Stimulated activated CD8-positive, alpha-beta memory T cell treated with anti-CD3 and anti-CD28 coated beads, Interleukin-4, amount 100 ng/mL, for 4 hours (primary cell): Measurements from ENCODE around the gene MBNL2.
A peak's percentile ranks its signal among the peaks of the same experiment; 100 is the strongest.

Source experiments
- DNase-seq, 2 donors: peaks; one replicate each; pipeline ENCODE4 v3.0.0-alpha.2; 2020; ENCODE audit warnings: low read depth in 2 of 2, low spot score in 1 of 2

The MBNL2 gene

GRCh38 chr13:97408938-97409337 is 186.8 kb downstream of the MBNL2 start:
- DNase-seq, result no peak

DNA sequence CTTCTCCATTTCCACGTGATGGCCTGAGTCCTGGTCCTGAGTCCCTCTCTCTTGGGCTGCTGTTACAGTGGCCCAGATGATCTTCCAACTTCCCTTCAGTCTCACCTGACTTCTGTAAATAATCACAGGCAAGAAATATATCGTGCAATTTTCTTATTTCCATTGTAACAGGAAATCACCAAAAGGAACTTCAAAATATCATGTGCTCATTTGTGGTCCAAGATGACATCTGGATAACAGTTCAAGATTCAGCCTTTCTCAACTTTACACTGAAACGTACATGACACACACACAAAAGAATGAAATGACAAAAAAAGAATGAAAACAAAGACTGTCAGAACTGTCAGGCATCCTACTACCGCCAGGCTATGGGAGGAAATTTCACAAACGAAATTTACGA is 189.9 kb downstream of the MBNL2 start:
- no peak for DNase-seq

- DNase-seq, result no peak
Observed at GRCh38 chr13:97413694-97414093, 191.6 kb downstream of the MBNL2 start.

DNA sequence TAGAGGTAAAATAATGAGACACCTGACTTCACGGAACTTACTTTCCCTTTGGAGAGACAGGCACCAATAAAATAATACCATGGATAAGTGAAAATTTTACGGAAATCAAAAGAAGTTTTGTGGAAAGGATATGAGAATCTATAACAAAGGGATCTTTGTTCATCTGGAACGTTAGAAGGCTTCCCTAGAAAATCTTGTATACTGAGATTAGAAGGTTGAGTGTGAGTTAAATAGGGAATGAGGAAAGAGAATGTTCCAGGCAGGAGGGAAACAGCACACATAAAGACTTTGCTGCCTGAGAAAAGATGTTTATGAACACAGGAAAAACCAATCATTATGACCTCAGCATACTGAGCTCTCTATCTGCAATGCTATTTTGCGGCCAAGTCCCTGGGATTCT is 192.3 kb downstream of the MBNL2 start:
- no peak for DNase-seq

- no peak for DNase-seq
Observed at GRCh38 chr13:97417698-97418097, 195.6 kb downstream of the MBNL2 start.

DNA sequence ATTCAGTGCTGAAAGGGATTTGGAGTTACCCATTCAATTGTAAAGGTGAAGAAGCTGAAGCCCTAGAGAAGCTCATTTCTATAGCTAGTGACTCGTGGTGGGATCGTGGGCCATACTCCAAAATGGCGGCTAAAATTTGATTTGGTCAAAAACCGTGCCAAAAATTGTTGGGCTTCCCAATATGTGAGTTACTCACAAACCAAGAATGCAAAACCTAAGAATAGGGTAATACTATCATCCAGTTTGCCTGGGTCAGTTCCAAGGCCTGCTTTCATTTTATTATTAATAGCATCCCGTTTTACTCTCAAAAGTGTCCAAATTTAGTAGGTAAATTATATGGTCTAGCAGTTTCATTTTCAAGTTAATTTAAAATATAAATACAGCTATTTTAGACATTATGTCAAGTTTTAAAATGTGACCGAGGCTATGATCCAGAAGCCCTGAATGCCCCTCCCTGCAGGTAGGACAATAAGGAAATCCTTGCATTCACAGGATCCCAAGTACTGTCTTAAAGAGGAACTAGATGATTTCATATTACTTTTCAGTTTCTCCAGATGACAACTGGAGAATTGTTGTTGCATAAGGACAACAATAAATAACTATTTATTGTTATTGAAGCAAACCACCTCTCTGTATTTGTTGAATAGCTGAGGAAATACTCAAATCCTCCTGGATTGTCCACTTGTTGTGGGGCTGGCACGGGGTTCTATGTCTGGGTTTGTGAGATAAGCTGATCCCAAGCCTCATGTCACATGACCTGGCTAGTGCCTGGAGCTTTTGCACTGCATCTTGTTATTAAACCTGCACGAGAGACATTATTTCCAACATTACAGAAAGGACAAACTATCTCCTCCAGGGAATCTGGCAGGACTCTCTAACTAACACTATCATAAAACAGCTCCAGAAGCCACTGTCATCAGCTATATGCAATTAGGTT is 200.3 kb downstream of the MBNL2 start:
- no peak for DNase-seq

GRCh38 chr13:97423300-97424045 is 201.3 kb downstream of the MBNL2 start:
- no peak for DNase-seq

GRCh38 chr13:97425590-97425989 is 203.5 kb downstream of the MBNL2 start:
- no peak for DNase-seq

DNA sequence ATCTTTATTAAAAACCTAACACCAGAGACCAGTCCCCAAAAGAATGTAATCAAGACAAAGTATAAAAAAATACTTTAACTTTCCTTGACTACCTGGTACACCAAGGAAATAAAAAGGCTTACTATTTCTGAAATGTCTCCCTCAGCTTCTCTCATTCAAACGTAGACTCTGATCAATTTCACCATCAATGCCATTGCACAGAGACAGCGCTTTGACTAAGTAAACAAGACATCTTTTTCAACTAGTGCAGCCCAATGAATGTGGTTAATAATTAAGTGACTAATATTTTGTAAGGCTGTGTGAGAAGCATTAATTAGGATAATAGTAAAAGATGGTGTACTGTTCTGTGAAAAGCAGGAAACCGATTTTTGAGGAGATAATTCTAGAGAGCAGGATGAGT is 204.6 kb downstream of the MBNL2 start:
- no peak for DNase-seq

GRCh38 chr13:97429681-97430081 is 207.5 kb downstream of the MBNL2 start:
- no peak for DNase-seq

DNA sequence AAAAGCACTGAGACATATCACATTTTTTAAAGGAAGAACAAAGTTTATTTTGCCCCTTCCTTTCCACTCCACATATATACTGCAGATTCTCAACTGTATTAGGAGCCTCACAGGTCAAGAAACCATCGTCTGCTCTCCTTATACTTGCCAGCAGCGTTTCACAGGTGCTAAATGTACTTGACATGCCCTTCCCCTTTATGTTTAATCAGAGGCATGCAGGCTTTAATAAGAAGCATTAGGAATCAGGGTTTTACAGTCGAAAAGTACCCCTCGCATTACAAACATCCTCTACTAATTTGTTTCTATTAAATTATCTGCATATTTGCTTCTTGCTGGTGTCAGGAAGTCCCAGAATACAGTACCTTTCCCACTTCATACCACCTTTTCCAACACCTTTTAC is 208.2 kb downstream of the MBNL2 start:
- DNase-seq, result no peak

DNA sequence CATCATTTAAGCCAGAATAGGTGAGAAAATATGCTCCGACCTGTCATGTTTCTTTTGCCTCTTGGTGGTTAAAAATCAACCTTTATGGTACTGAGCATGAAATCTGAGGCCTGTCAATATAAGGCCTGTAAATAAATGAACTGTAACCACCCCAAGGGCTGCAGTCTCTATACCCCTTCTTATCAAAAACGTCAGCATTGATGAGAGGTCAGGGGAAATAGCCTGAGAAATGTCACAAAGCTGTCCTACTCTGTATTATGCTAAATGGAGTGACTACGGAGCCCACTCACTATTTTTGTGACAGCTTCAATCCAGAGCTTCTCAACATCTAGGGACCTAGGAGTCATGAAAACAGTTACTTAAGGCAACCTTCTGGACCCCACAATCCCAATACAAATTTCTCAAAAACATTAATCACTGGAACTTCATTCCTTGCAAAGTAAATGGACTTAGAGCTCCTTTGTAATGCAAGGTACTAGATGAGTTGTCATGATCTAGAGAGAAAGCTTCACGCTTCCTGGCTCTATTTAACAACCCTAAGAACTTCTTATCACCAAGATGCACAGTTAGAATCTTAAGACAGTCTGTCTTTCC is 209.1 kb downstream of the MBNL2 start:
- DNase-seq, result no peak

- DNase-seq, result no peak
Observed at GRCh38 chr13:97432232-97432916, 210.2 kb downstream of the MBNL2 start.

- DNase-seq, result peak; percentile 95 to 97
Observed at GRCh38 chr13:97432917-97433726, 211.0 kb downstream of the MBNL2 start.

DNA sequence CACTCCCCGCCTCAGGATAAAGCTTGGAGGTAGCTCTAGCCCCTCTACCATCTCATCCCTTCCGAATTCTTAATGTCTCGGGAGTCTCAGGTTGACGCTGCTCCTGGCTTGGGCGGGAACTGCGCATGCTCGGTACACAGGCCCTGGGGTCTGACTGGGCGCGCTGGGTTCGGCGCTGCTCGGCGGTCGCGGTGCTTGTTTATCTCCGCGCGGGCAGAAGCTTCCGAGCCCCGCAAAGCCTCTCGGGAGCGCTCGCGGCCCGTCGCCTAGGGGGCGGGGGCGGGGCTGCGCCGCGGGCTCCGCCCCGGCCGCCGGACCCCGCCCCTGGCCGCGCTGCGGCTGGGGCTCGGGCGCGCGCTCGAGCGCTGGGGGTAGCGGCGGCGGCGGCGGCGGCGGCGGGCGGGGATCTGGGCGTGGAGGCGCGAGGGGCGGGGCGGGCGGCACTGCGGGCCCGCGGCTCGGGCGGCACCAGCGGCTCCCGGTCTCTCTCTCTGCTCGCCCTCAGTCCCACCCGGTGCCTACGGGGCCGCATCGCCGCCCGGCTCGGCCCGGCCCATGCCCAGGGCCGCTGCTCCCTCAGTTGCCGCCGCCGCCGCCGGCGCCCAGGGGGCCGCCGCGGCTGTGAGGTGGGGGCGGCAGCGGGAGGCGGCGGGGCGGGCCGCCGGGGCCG is 211.7 kb downstream of the MBNL2 start, which contains the start of gene RAP2A:
RAP2A (plus strand) TSS at position 443 of the 670 bp plus-strand sequence. CDS start 302 bp downstream, outside the sequence.
- DNase-seq, result peak; percentile 77 to 82

- DNase-seq, result peak; percentile 12
Observed at GRCh38 chr13:97434397-97435201, 212.5 kb downstream of the MBNL2 start.

GRCh38 chr13:97435323-97435722 is 213.2 kb downstream of the MBNL2 start:
- no peak for DNase-seq

GRCh38 chr13:97435794-97436193 is 213.7 kb downstream of the MBNL2 start:
- DNase-seq, result no peak

GRCh38 chr13:97436845-97437244 is 214.7 kb downstream of the MBNL2 start:
- DNase-seq, result no peak
